Activated CD8-positive, alpha-beta T cell treated with anti-CD3 and anti-CD28 coated beads for 36 hours (primary cell): ENCODE results near the gene VPS26B. TPM values are rescaled to one million over a fixed set of nuclear protein-coding genes. Genes with fewer than 3 reads are reported as not detected.

Experiments used
- ATAC-seq: fragments of 200-7000 bp; cut with Tn5 transposase; one replicate; pipeline ENCODE4 v1.10.0; 2021; ENCODE audit warnings: mild to moderate bottlenecking, moderate library complexity
- CTCF ChIA-PET: fragments of 350-600 bp; sonication (Branson Sonifier 250); formaldehyde crosslinking; loops from one replicate; lab custom pipeline; 2021; ENCODE audit warnings: antibody characterized with exemption; lab: Charles Lee
- POLR2A ChIA-PET: fragments of 350-600 bp; sonication (Branson Sonifier 250); formaldehyde crosslinking; loops from one replicate; lab custom pipeline; 2021; ENCODE audit warnings: antibody characterized with exemption; lab: Charles Lee
- DNase-seq: peaks from one replicate; pipeline ENCODE4 v3.0.0-alpha.2; 2020
- H3K27ac Mint-ChIP-seq: one replicate; pipeline ENCODE4 v1.8.0; 2021; ENCODE audit warnings: mild to moderate bottlenecking, mixed read lengths
- H3K27me3 Mint-ChIP-seq: one replicate; pipeline ENCODE4 v1.8.0; 2021; ENCODE audit warnings: mixed read lengths
- H3K36me3 Mint-ChIP-seq: one replicate; pipeline ENCODE4 v1.8.0; 2021; ENCODE audit warnings: low read depth, mixed read lengths
- H3K4me1 Mint-ChIP-seq: one replicate; pipeline ENCODE4 v1.8.0; 2021; ENCODE audit warnings: low read depth, mixed read lengths
- H3K4me3 Mint-ChIP-seq: one replicate; pipeline ENCODE4 v1.8.0; 2021; ENCODE audit warnings: mild to moderate bottlenecking, moderate library complexity, mixed read lengths
- H3K9me3 Mint-ChIP-seq: one replicate; pipeline ENCODE4 v1.8.0; 2021; ENCODE audit warnings: mixed read lengths
- CTCF ChIP-seq: fragments of 200-600 bp; IDR thresholded peaks from one replicate; pipeline ENCODE4 v1.8.0; 2022; ENCODE audit warnings: antibody characterized with exemption, mild to moderate bottlenecking
- intact Hi-C: fragments of 100-400 bp; cut with micrococcal nuclease; formaldehyde crosslinking; loops from one replicate; pipeline ENCODE4 v1.10.0; 2022
- total RNA-seq, 2 experiments: library from RNA; stranded (reverse); gene quantifications; one replicate each; pipeline ENCODE4 v1.2.3, GENCODE V29; 2021

VPS26B gene
- total RNA-seq, 2 experiments from 2014 or later, result 35.6 TPM

DNA sequence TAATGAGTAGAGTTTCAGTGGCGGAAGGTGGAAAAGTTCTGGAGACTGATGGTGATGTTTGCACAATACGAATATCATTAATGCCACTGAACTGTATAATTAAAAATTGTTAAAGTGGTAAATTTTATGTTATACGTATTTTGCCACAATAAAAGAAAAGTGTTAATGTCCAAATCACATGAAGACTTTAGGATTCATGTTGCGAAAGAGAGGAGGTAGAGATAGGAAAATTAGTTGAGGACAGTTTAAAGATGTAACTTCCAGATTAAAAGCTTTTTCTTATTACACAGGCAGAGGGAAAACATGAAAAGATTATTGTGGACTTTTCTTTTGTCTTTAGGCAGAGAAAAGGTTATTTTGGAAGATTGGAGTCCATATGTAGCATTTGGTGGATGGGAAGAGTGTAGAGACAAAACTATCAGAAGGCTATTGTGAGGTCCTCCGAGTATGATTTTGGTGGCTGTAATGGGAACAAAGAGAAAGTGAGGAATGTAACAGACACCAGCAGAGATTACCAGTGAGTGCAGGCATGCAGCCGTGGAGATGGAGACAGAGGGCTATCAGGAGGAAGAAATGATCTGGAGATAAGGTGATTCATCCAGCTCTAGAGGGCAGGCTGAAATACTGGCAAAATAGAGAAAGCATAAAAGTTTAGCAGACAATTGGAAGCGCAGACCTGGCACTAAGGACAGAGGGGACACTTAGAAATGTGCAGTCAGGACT lies 12.5 kb downstream of the VPS26B start:
- CTCF ChIA-PET, result no interaction called here
- POLR2A ChIA-PET, result interaction anchor here (1.3 kb wide), 1 partner anchor 13 kb away, joined by 4 read pairs; the partner anchor contains the start of genes NCAPD3 and VPS26B
- Mint-ChIP-seq H3K4me1 (peaks cover 12% of the 10 kb centered on the region), H3K4me3 (no peak overlapping the region), H3K27ac (peak overlapping the region; percentile 39), H3K27me3 (no peaks in the 10 kb centered on the region), H3K36me3 (peaks cover 6% of the 10 kb centered on the region), H3K9me3 (no peaks in the 10 kb centered on the region)
- no peak for ATAC-seq
- intact Hi-C loops, result no loop called here
- TF ChIP-seq CTCF, result no peak
- DNase-seq, result no peak

DNA sequence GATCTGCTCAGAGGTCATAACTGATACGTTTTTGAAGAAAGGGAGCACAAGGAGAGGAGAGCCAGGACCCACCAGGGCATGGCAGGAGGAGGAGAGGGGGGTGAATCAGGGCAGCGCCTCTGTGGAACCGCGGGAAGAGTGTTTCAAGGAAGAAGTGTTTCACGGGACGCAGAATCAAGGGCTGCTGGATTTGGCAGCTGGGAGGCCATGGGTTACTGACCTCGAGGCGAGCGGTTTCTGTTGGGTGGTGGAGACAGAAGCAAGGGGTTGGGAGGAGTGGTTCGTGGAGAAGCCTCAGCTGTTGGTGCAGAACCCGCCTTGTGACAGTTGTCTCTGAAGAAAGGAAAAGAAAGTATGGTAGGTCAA lies 13.1 kb downstream of the VPS26B start:
- Mint-ChIP-seq H3K36me3 (peaks cover 6% of the 10 kb centered on the region), H3K27ac (peak overlapping the region; percentile 39), H3K4me3 (no peak overlapping the region), H3K27me3 (no peaks in the 10 kb centered on the region), H3K9me3 (no peaks in the 10 kb centered on the region), H3K4me1 (peaks cover 7% of the 10 kb centered on the region)
- ChIA-PET CTCF (no interaction called here), POLR2A (interaction anchor here (1.3 kb wide), 1 partner anchor 13 kb away, joined by 4 read pairs; the partner anchor contains the start of genes NCAPD3 and VPS26B)
- no peak for TF ChIP-seq CTCF
- DNase-seq (no peak), ATAC-seq (no peak)
- intact Hi-C loops, result no loop called here

DNA sequence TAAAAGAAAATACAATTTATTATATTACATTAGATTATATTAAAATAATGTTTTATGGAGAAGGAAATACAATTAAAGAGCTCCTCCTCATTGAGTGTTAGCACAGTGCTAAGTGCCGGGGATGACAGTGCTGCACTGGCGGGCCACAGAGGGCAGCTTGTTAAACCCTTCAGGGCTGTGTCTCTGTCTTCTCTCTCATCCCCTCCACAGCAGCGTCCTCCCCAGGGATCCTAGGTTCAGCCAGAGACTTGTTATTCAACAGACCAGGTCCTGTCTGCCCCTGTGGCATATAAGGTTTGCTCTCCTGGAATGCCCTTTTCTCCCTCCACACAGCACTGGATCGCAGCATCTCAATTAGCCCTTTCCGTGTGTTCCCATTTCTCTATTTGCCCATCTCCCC lies 14.5 kb downstream of the VPS26B start:
- peaks cover 13% of the 10 kb centered on the region for H3K36me3 Mint-ChIP-seq
- no peak overlapping the region for H3K4me3 Mint-ChIP-seq
- CTCF ChIA-PET, result interaction anchor here (1.5 kb wide), 1 partner anchor 10 kb away, joined by 5 read pairs; no protein-coding TSS in a partner anchor
- H3K4me1 Mint-ChIP-seq, result no peaks in the 10 kb centered on the region
- TF ChIP-seq CTCF, result no peak
- intact Hi-C loops, result no loop called here
- no peak for ATAC-seq
- H3K27me3 Mint-ChIP-seq, result no peaks in the 10 kb centered on the region
- H3K27ac Mint-ChIP-seq, result no peak overlapping the region
- DNase-seq, result no peak
- H3K9me3 Mint-ChIP-seq, result no peaks in the 10 kb centered on the region
- POLR2A ChIA-PET, result interaction anchor here (2.0 kb wide), 1 partner anchor 13 kb away, joined by 13 read pairs; the partner anchor contains the start of gene VPS26B

- H3K27ac Mint-ChIP-seq, result no peak overlapping the region
- H3K4me1 Mint-ChIP-seq, result no peaks in the 10 kb centered on the region
- H3K27me3 Mint-ChIP-seq, result no peaks in the 10 kb centered on the region
- intact Hi-C loops, result no loop called here
- H3K36me3 Mint-ChIP-seq, result peaks cover 16% of the 10 kb centered on the region
- no peak for TF ChIP-seq CTCF
- ChIA-PET CTCF (no interaction called here), POLR2A (interaction anchor here (0.7 kb wide), 1 partner anchor 270 kb away, joined by 3 read pairs; no protein-coding TSS in a partner anchor)
- DNase-seq (no peak), ATAC-seq (no peak)
- no peaks in the 10 kb centered on the region for H3K9me3 Mint-ChIP-seq
- H3K4me3 Mint-ChIP-seq, result no peak overlapping the region
Observed at GRCh38 chr11:134240592-134240991, 16.1 kb downstream of the VPS26B start.

- H3K36me3 Mint-ChIP-seq, result peaks cover 19% of the 10 kb centered on the region
- H3K4me3 Mint-ChIP-seq, result no peak overlapping the region
- TF ChIP-seq CTCF, result no peak
- no peak for DNase-seq
- no peaks in the 10 kb centered on the region for H3K27me3 Mint-ChIP-seq
- no peak for ATAC-seq
- no peak overlapping the region for H3K27ac Mint-ChIP-seq
- ChIA-PET CTCF (interaction anchor here (1.0 kb wide), 1 partner anchor 9 kb away, joined by 3 read pairs; no protein-coding TSS in a partner anchor), POLR2A (interaction anchor here (0.6 to 1.1 kb wide), 3 partner anchors 13 to 43 kb away, joined by 3 read pairs; partner anchors contain the start of genes NCAPD3 and VPS26B)
- intact Hi-C loops, result no loop called here
- no peaks in the 10 kb centered on the region for H3K9me3 Mint-ChIP-seq
- H3K4me1 Mint-ChIP-seq, result no peaks in the 10 kb centered on the region
Observed at GRCh38 chr11:134242376-134242775, 17.9 kb downstream of the VPS26B start.
